HEK293 (cell line): ENCODE data around the gene MS4A18.
"Not testable (repeated sequence)": the region's sequence is repeated elsewhere in the genome, so short reads cannot be mapped to it uniquely, and the experiment has no call there.

Experiments used
- CTCF ChIA-PET: fragments of 350-600 bp; formaldehyde crosslinking; extraction: SDS; loops from one replicate; lab custom pipeline; 2021; ENCODE audit warnings: antibody characterized with exemption; lab: Yijun Ruan, JAX
- POLR2A ChIA-PET: fragments of 300-600 bp; formaldehyde crosslinking; extraction: SDS; loops from one replicate; lab custom pipeline; 2020; ENCODE audit warnings: antibody characterized with exemption, inconsistent platforms; lab: Yijun Ruan, JAX
- H3K27ac ChIP-seq: fragments of 200-500 bp; sonication (Bioruptor generic); 2 replicates; pipeline ENCODE4 v1.5.1; 2014; ENCODE audit warnings: low read depth, low read length, control low read depth, inconsistent platforms; ENCODE audit errors: extremely low read depth
- H3K36me3 ChIP-seq, 2 experiments: fragments of 200-500 bp in 1 of 2; sonication (Bioruptor generic) in 1 of 2; 1 replicate in 1 of 2; 2 replicates in 1 of 2; pipeline ENCODE4 v1.5.1; 2014 to 2017; ENCODE audit warnings: inconsistent platforms in 2 of 2, low read length in 2 of 2; ENCODE audit not compliant: control insufficient read depth in 2 of 2, insufficient read depth in 1 of 2
- H3K4me1 ChIP-seq: fragments of 200-500 bp; sonication (Bioruptor generic); 2 replicates; pipeline ENCODE4 v1.5.1; 2014; ENCODE audit warnings: mild to moderate bottlenecking, low read length, inconsistent platforms; ENCODE audit not compliant: control insufficient read depth, insufficient read depth
- H3K4me3 ChIP-seq: 2 replicates; pipeline ENCODE4 v1.5.1; 2011; ENCODE audit warnings: low read depth, mild to moderate bottlenecking, control low read depth, low read length, moderate library complexity
- H3K9me3 ChIP-seq: fragments of 200-500 bp; sonication (Bioruptor generic); 2 replicates; pipeline ENCODE4 v1.5.1; 2014; ENCODE audit warnings: low read depth, low read length, inconsistent platforms; ENCODE audit not compliant: control insufficient read depth, insufficient read depth
- KLF9 ChIP-seq: fragments of 450-650 bp; formaldehyde crosslinking; IDR thresholded peaks from 2 replicates; pipeline ENCODE4 v1.5.1; 2016; ENCODE audit warnings: missing biosample characterization, missing genetic modification characterization, low read depth
- SP2 ChIP-seq: fragments of 450-650 bp; formaldehyde crosslinking; IDR thresholded peaks from 2 replicates; pipeline ENCODE4 v1.5.1; 2016; ENCODE audit warnings: missing biosample characterization, missing genetic modification characterization
- ZBTB1 ChIP-seq: fragments of 450-650 bp; formaldehyde crosslinking; IDR thresholded peaks from 2 replicates; pipeline ENCODE4 v1.5.1; 2016; ENCODE audit warnings: missing biosample characterization, missing genetic modification characterization
- ZFP3 ChIP-seq: fragments of 450-650 bp; formaldehyde crosslinking; IDR thresholded peaks from 2 replicates; pipeline ENCODE4 v1.5.1; 2016; ENCODE audit warnings: low read depth, missing biosample characterization, missing genetic modification characterization
- ZNF16 ChIP-seq: fragments of 450-650 bp; formaldehyde crosslinking; IDR thresholded peaks from 2 replicates; pipeline ENCODE4 v1.5.1; 2016; ENCODE audit warnings: low read depth, missing biosample characterization, missing genetic modification characterization
- ZNF202 ChIP-seq: fragments of 450-650 bp; formaldehyde crosslinking; IDR thresholded peaks from 2 replicates; pipeline ENCODE4 v1.5.1; 2016; ENCODE audit warnings: missing biosample characterization, missing genetic modification characterization, borderline replicate concordance
- ZNF426 ChIP-seq: fragments of 450-650 bp; formaldehyde crosslinking; IDR thresholded peaks from 2 replicates; pipeline ENCODE4 v1.5.1; 2017; ENCODE audit warnings: missing biosample characterization, missing genetic modification characterization, mild to moderate bottlenecking, inconsistent platforms, moderate library complexity
- ZNF433 ChIP-seq: fragments of 450-650 bp; formaldehyde crosslinking; IDR thresholded peaks from 2 replicates; pipeline ENCODE4 v1.5.1; 2016; ENCODE audit warnings: missing biosample characterization, missing genetic modification characterization, low read depth
- ZNF501 ChIP-seq: fragments of 450-650 bp; formaldehyde crosslinking; IDR thresholded peaks from 2 replicates; pipeline ENCODE4 v1.5.1; 2016; ENCODE audit warnings: missing biosample characterization, missing genetic modification characterization
- ZNF530 ChIP-seq: fragments of 450-650 bp; formaldehyde crosslinking; IDR thresholded peaks from 2 replicates; pipeline ENCODE4 v1.5.1; 2016; ENCODE audit warnings: low read depth, missing biosample characterization, missing genetic modification characterization
- ZNF555 ChIP-seq: fragments of 450-650 bp; formaldehyde crosslinking; conservative IDR thresholded peaks from 2 replicates; pipeline ENCODE4 v1.5.1; 2017; ENCODE audit warnings: missing biosample characterization, mild to moderate bottlenecking, missing genetic modification characterization, inconsistent platforms
- ZNF561 ChIP-seq: fragments of 450-650 bp; IDR thresholded peaks from 2 replicates; pipeline ENCODE4 v1.5.1; 2018; ENCODE audit warnings: missing biosample characterization, missing genetic modification characterization, borderline replicate concordance
- ZNF664 ChIP-seq: fragments of 450-650 bp; formaldehyde crosslinking; IDR thresholded peaks from 2 replicates; pipeline ENCODE4 v1.5.1; 2016; ENCODE audit warnings: missing biosample characterization, missing genetic modification characterization
- ZNF701 ChIP-seq: fragments of 450-650 bp; formaldehyde crosslinking; IDR thresholded peaks from 2 replicates; pipeline ENCODE4 v1.5.1; 2016; ENCODE audit warnings: missing biosample characterization, missing genetic modification characterization
- ZNF707 ChIP-seq: fragments of 450-650 bp; formaldehyde crosslinking; IDR thresholded peaks from 2 replicates; pipeline ENCODE4 v1.5.1; 2016; ENCODE audit warnings: missing biosample characterization, missing genetic modification characterization
- TF ChIP-seq, protein P1 (sequence below): fragments of 450-650 bp; formaldehyde crosslinking; IDR thresholded peaks from 2 replicates; pipeline ENCODE4 v1.5.1; 2016; ENCODE audit warnings: missing biosample characterization, missing genetic modification characterization
- TF ChIP-seq, protein P2 (sequence below): fragments of 450-650 bp; formaldehyde crosslinking; IDR thresholded peaks from 2 replicates; pipeline ENCODE4 v1.5.1; 2016; ENCODE audit warnings: missing biosample characterization, missing genetic modification characterization
- TF ChIP-seq, protein P3 (sequence below): fragments of 450-650 bp; formaldehyde crosslinking; IDR thresholded peaks from 2 replicates; pipeline ENCODE4 v1.5.1; 2016; ENCODE audit warnings: missing biosample characterization, missing genetic modification characterization, low read depth
- TF ChIP-seq, protein P4 (sequence below): fragments of 450-650 bp; formaldehyde crosslinking; IDR thresholded peaks from 2 replicates; pipeline ENCODE4 v1.5.1; 2016; ENCODE audit warnings: missing biosample characterization, missing genetic modification characterization
- TF ChIP-seq, protein P5 (sequence below): fragments of 450-650 bp; formaldehyde crosslinking; IDR thresholded peaks from 2 replicates; pipeline ENCODE4; 2016; ENCODE audit warnings: missing biosample characterization, missing genetic modification characterization
- TF ChIP-seq, protein P6 (sequence below): fragments of 450-650 bp; formaldehyde crosslinking; IDR thresholded peaks from 2 replicates; pipeline ENCODE4 v1.5.1; 2016; ENCODE audit warnings: missing biosample characterization, missing genetic modification characterization

Gene MS4A18

DNA sequence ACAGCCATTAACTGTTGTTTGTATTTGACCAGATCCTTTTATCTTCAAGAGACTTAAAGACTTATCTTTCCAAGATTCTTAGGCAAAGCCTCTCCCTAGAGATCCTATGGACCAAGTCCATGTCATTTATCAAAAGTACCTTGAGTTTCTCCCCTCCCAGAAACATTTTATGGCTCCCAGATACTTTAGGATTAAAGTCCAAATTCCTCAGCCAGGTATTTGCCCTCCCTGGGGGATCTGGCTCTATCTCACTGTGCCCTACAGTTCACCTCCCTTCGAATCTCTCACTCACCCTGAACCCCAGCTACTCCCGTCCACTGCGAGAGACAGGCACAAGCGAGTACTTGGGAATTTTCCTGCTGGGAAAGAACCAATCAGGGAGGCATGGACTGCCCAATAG lies 13.2 kb upstream of the MS4A18 start:
- no peaks in the 10 kb centered on the region for H3K36me3 ChIP-seq
- H3K4me3 ChIP-seq: no peak overlapping the region
- no peaks in the 10 kb centered on the region for H3K9me3 ChIP-seq
- CTCF ChIA-PET: interaction anchor here (0.5 to 0.9 kb wide), 2 partner anchors 10 to 35 kb away, joined by 5 read pairs; no protein-coding TSS in a partner anchor
- no peak overlapping the region for H3K27ac ChIP-seq
- TF ChIP-seq, protein P1, sequence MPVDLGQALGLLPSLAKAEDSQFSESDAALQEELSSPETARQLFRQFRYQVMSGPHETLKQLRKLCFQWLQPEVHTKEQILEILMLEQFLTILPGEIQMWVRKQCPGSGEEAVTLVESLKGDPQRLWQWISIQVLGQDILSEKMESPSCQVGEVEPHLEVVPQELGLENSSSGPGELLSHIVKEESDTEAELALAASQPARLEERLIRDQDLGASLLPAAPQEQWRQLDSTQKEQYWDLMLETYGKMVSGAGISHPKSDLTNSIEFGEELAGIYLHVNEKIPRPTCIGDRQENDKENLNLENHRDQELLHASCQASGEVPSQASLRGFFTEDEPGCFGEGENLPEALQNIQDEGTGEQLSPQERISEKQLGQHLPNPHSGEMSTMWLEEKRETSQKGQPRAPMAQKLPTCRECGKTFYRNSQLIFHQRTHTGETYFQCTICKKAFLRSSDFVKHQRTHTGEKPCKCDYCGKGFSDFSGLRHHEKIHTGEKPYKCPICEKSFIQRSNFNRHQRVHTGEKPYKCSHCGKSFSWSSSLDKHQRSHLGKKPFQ: no peak
- TF ChIP-seq ZNF701 (tag by site-specific recombination): no peak
- no peaks in the 10 kb centered on the region for H3K4me1 ChIP-seq
- POLR2A ChIA-PET: no interaction called here

DNA sequence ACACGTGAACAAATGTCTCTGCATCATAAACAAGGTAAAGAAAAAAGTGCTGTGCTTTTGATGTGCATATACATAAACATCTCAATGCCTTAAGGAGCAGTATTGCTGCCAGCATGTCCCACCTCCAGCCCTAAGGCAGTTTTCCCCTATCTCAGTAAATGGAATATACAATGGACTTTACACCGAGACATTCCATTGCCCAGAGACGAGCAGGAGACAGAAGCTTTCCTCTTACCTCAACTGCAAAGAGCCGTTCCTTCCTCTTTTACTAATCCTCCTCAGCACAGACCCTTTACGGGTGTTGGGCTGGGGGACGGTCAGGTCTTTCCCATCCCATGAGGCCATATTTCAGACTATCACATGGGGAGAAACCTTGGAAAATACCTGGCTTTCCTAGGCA lies 11.1 kb upstream of the MS4A18 start:
- POLR2A ChIA-PET, H3K4me1 ChIP-seq, H3K4me3 ChIP-seq, H3K9me3 ChIP-seq, H3K36me3 ChIP-seq, CTCF ChIA-PET, H3K27ac ChIP-seq: not testable (repeated sequence)

DNA sequence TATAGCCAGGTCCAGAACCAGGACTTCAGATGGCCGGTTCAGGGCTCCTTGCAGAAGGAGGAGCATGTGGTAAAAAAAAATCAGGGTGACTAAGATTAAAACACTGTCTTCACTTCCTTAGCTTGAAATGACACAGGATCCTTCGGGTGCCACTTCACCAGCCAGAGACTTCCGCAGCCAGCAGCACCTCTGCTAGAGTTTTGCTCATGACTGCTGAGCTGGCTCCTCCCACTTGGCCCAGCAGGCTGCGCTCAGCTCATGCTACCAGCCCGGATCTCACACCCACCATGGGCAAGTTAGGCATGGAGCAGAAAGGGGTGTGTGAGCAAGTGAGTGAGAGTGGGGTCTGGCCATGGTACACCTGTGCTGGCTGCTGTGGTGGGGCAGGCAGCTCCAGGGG lies 6.6 kb upstream of the MS4A18 start:
- Histone ChIP-seq H3K9me3 (no peaks in the 10 kb centered on the region), H3K4me1 (no peaks in the 10 kb centered on the region), H3K4me3 (no peak overlapping the region), H3K27ac (no peak overlapping the region), H3K36me3 (no peaks in the 10 kb centered on the region)
- POLR2A ChIA-PET: no interaction called here
- TF ChIP-seq, protein P2, sequence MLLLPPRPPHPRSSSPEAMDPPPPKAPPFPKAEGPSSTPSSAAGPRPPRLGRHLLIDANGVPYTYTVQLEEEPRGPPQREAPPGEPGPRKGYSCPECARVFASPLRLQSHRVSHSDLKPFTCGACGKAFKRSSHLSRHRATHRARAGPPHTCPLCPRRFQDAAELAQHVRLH (tag by site-specific recombination): no peak
- TF ChIP-seq, protein P3, sequence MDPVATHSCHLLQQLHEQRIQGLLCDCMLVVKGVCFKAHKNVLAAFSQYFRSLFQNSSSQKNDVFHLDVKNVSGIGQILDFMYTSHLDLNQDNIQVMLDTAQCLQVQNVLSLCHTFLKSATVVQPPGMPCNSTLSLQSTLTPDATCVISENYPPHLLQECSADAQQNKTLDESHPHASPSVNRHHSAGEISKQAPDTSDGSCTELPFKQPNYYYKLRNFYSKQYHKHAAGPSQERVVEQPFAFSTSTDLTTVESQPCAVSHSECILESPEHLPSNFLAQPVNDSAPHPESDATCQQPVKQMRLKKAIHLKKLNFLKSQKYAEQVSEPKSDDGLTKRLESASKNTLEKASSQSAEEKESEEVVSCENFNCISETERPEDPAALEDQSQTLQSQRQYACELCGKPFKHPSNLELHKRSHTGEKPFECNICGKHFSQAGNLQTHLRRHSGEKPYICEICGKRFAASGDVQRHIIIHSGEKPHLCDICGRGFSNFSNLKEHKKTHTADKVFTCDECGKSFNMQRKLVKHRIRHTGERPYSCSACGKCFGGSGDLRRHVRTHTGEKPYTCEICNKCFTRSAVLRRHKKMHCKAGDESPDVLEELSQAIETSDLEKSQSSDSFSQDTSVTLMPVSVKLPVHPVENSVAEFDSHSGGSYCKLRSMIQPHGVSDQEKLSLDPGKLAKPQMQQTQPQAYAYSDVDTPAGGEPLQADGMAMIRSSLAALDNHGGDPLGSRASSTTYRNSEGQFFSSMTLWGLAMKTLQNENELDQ (tag by site-specific recombination): no peak
- TF ChIP-seq ZNF16 (tag by site-specific recombination) (no peak), ZNF561 (tag by site-specific recombination) (no peak), ZNF530 (tag by site-specific recombination) (no peak), ZBTB1 (tag by site-specific recombination) (no peak), ZNF433 (no peak), ZNF555 (tag by site-specific recombination) (no peak), ZNF426 (tag by site-specific recombination) (no peak), ZNF501 (tag by site-specific recombination) (no peak), ZNF664 (no peak), KLF9 (tag by site-specific recombination) (no peak), ZNF202 (tag by site-specific recombination) (no peak), ZFP3 (tag by site-specific recombination) (no peak), SP2 (tag by site-specific recombination) (no peak), ZNF707 (tag by site-specific recombination) (no peak)
- TF ChIP-seq, protein P4, sequence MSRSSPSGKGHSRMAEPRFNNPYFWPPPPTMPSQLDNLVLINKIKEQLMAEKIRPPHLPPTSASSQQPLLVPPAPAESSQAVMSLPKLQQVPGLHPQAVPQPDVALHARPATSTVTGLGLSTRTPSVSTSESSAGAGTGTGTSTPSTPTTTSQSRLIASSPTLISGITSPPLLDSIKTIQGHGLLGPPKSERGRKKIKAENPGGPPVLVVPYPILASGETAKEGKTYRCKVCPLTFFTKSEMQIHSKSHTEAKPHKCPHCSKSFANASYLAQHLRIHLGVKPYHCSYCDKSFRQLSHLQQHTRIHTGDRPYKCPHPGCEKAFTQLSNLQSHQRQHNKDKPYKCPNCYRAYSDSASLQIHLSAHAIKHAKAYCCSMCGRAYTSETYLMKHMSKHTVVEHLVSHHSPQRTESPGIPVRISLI (tag by site-specific recombination): no peak
- TF ChIP-seq, protein P5, sequence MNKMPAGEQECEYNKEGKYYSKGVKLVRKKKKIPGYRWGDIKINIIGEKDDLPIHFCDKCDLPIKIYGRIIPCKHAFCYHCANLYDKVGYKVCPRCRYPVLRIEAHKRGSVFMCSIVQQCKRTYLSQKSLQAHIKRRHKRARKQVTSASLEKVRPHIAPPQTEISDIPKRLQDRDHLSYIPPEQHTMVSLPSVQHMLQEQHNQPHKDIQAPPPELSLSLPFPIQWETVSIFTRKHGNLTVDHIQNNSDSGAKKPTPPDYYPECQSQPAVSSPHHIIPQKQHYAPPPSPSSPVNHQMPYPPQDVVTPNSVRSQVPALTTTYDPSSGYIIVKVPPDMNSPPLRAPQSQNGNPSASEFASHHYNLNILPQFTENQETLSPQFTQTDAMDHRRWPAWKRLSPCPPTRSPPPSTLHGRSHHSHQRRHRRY: no peak
- TF ChIP-seq, protein P6, sequence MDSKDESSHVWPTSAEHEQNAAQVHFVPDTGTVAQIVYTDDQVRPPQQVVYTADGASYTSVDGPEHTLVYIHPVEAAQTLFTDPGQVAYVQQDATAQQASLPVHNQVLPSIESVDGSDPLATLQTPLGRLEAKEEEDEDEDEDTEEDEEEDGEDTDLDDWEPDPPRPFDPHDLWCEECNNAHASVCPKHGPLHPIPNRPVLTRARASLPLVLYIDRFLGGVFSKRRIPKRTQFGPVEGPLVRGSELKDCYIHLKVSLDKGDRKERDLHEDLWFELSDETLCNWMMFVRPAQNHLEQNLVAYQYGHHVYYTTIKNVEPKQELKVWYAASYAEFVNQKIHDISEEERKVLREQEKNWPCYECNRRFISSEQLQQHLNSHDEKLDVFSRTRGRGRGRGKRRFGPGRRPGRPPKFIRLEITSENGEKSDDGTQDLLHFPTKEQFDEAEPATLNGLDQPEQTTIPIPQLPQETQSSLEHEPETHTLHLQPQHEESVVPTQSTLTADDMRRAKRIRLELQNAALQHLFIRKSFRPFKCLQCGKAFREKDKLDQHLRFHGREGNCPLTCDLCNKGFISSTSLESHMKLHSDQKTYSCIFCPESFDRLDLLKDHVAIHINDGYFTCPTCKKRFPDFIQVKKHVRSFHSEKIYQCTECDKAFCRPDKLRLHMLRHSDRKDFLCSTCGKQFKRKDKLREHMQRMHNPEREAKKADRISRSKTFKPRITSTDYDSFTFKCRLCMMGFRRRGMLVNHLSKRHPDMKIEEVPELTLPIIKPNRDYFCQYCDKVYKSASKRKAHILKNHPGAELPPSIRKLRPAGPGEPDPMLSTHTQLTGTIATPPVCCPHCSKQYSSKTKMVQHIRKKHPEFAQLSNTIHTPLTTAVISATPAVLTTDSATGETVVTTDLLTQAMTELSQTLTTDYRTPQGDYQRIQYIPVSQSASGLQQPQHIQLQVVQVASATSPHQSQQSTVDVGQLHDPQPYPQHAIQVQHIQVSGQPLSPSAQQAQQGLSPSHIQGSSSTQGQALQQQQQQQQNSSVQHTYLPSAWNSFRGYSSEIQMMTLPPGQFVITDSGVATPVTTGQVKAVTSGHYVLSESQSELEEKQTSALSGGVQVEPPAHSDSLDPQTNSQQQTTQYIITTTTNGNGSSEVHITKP: no peak
- CTCF ChIA-PET: interaction anchor here (0.6 to 0.7 kb wide), 2 partner anchors 362 to 903 kb away, joined by 3 to 4 read pairs; no protein-coding TSS in a partner anchor
